Tibial nerve (tissue), 4 donors: ENCODE data around the gene TESK1. TPM values are rescaled to one million over a fixed set of nuclear protein-coding genes. Genes with fewer than 3 reads are reported as not detected.

ENCODE experiments used
- DNase-seq, 2 donors: peaks; one replicate each; pipeline ENCODE4 v3.0.0-alpha.2; 2019; ENCODE audit warnings: low spot score in 2 of 2
- H3K27ac ChIP-seq, 4 donors: fragments of 200-600 bp; sonication (generic) in 3 of 4; one replicate each; pipeline ENCODE4 v1.5.1; 2017 to 2019; ENCODE audit warnings: mild to moderate bottlenecking in 1 of 4
- H3K27me3 ChIP-seq, 2 donors: fragments of 200-600 bp; sonication (generic) in 1 of 2; one replicate each; pipeline versions ENCODE4 v1.5.1 to v1.6.0; 2017 to 2019
- H3K36me3 ChIP-seq, 3 donors: fragments of 200-600 bp; sonication (generic); one replicate each; pipeline ENCODE4 v1.5.1; 2018 to 2019
- H3K4me1 ChIP-seq, 4 donors: fragments of 200-600 bp; sonication (generic) in 3 of 4; one replicate each; pipeline ENCODE4 v1.5.1; 2017 to 2019
- H3K4me3 ChIP-seq, 4 donors: fragments of 200-600 bp; sonication (generic) in 3 of 4; one replicate each; pipeline ENCODE4 v1.5.1; 2017 to 2019; ENCODE audit warnings: mild to moderate bottlenecking in 1 of 4, moderate library complexity in 1 of 4
- H3K9me3 ChIP-seq, 4 donors: fragments of 200-600 bp; sonication (generic) in 3 of 4; one replicate each; pipeline ENCODE4 v1.5.1; 2017 to 2019
- CTCF ChIP-seq, 5 experiments: fragments of 200-600 bp in 3 of 5; fragments of 450-650 bp in 2 of 5; sonication (generic) in 3 of 5; IDR thresholded peaks; one replicate each; pipeline ENCODE4 v1.5.1; 2016 to 2019; ENCODE audit warnings: antibody characterized with exemption in 5 of 5, mild to moderate bottlenecking in 3 of 5, moderate library complexity in 2 of 5
- EP300 ChIP-seq, 2 donors: sonication (generic); formaldehyde crosslinking; IDR thresholded peaks; one replicate each; pipeline ENCODE4 v1.6.1; 2017; ENCODE audit warnings: antibody characterized with exemption in 2 of 2, mild to moderate bottlenecking in 1 of 2
- POLR2A ChIP-seq, 2 donors: fragments of 450-650 bp; IDR thresholded peaks; one replicate each; pipeline ENCODE4 v1.6.1; 2017; ENCODE audit warnings: antibody characterized with exemption in 2 of 2, mild to moderate bottlenecking in 2 of 2, moderate library complexity in 2 of 2
- WGBS, 2 donors: methylation state at CpG; one replicate each; pipeline ENCODE4 v1.1.5; 2018; 5-methylcytosine and 5-hydroxymethylcytosine counted together
- total RNA-seq, 4 donors: library from RNA; depleted of rRNA; stranded (reverse); fragments of >200 nt; gene quantifications; one replicate each; pipeline ENCODE4 v1.1.0, GENCODE V29; 2016

Gene TESK1
- total RNA-seq, 4 donors from 2014 or later = 29.3 to 40.0 (median 35.6) TPM

- DNase-seq = peak in 1 of 2 donors; percentile 43
- WGBS, 2 donors = 60 to 72% methylated on average over 7 of the region's 7 CpGs
- no peak overlapping the region for H3K4me3 ChIP-seq
- no peaks in the 10 kb centered on the region for H3K9me3 ChIP-seq
- peaks cover 0 to 37% (median 0%) of the 10 kb centered on the region in 3 donors for H3K36me3 ChIP-seq
- TF ChIP-seq EP300 (IDR thresholded peaks at IDR 0.05) = peak in 1 of 2 donors; percentile 74
- TF ChIP-seq CTCF (IDR thresholded peaks at IDR 0.05) = no peak
- no peak for TF ChIP-seq POLR2A (IDR thresholded peaks at IDR 0.05)
- peak overlapping the region in 2 of 4 donors; percentile 80 to 82 for H3K27ac ChIP-seq
- peaks cover 0 to 38% (median 5%) of the 10 kb centered on the region in 4 donors for H3K4me1 ChIP-seq
- H3K27me3 ChIP-seq = no peaks in the 10 kb centered on the region
Observed at GRCh38 chr9:35564658-35565061, 40.4 kb upstream of the TESK1 start.

- Histone ChIP-seq H3K9me3 (no peaks in the 10 kb centered on the region), H3K36me3 (peaks cover 0 to 19% (median 0%) of the 10 kb centered on the region in 3 donors), H3K27me3 (no peaks in the 10 kb centered on the region), H3K27ac (no peak overlapping the region), H3K4me3 (no peak overlapping the region), H3K4me1 (peaks cover 0 to 30% (median 5%) of the 10 kb centered on the region in 4 donors)
- DNase-seq = no peak
- WGBS, 2 donors = 74 to 89% methylated on average over 2 of the region's 2 CpGs
- TF ChIP-seq CTCF (IDR thresholded peaks at IDR 0.05) = no peak
- no peak for TF ChIP-seq POLR2A (IDR thresholded peaks at IDR 0.05)
- TF ChIP-seq EP300 (IDR thresholded peaks at IDR 0.05) = no peak
Observed at GRCh38 chr9:35566417-35566816, 38.6 kb upstream of the TESK1 start.

GRCh38 chr9:35568196-35568595 lies 36.9 kb upstream of the TESK1 start:
- H3K27ac ChIP-seq = no peak overlapping the region
- WGBS, 2 donors = 67 to 73% methylated on average over 4 of the region's 4 CpGs
- H3K4me1 ChIP-seq = peaks cover 0 to 18% (median 5%) of the 10 kb centered on the region in 4 donors
- no peak for DNase-seq
- H3K27me3 ChIP-seq = no peaks in the 10 kb centered on the region
- H3K4me3 ChIP-seq = no peak overlapping the region
- no peak for TF ChIP-seq EP300 (IDR thresholded peaks at IDR 0.05)
- TF ChIP-seq CTCF (IDR thresholded peaks at IDR 0.05) = no peak
- no peak for TF ChIP-seq POLR2A (IDR thresholded peaks at IDR 0.05)
- H3K36me3 ChIP-seq = peaks cover 0 to 1% (median 0%) of the 10 kb centered on the region in 3 donors
- no peaks in the 10 kb centered on the region for H3K9me3 ChIP-seq

GRCh38 chr9:35569206-35569605 lies 35.9 kb upstream of the TESK1 start:
- H3K4me1 ChIP-seq = peaks cover 0 to 8% (median under 1%) of the 10 kb centered on the region in 4 donors
- 79 to 84% methylated on average over 5 of the region's 5 CpGs for WGBS, 2 donors
- no peaks in the 10 kb centered on the region for H3K36me3 ChIP-seq

More at GRCh38 chr9:35569206-35569605, 35.9 kb upstream of the TESK1 start:
- Histone ChIP-seq H3K9me3 (no peaks in the 10 kb centered on the region), H3K27me3 (no peaks in the 10 kb centered on the region), H3K27ac (no peak overlapping the region), H3K4me3 (no peak overlapping the region)
- no peak for DNase-seq
- TF ChIP-seq CTCF (IDR thresholded peaks at IDR 0.05) (no peak), EP300 (IDR thresholded peaks at IDR 0.05) (no peak), POLR2A (IDR thresholded peaks at IDR 0.05) (no peak)
